ENCODE measurements around the gene MBD5.
A peak's percentile ranks its signal among the peaks of the same experiment; 100 is the strongest.

- TF ChIP-seq, protein P1, sequence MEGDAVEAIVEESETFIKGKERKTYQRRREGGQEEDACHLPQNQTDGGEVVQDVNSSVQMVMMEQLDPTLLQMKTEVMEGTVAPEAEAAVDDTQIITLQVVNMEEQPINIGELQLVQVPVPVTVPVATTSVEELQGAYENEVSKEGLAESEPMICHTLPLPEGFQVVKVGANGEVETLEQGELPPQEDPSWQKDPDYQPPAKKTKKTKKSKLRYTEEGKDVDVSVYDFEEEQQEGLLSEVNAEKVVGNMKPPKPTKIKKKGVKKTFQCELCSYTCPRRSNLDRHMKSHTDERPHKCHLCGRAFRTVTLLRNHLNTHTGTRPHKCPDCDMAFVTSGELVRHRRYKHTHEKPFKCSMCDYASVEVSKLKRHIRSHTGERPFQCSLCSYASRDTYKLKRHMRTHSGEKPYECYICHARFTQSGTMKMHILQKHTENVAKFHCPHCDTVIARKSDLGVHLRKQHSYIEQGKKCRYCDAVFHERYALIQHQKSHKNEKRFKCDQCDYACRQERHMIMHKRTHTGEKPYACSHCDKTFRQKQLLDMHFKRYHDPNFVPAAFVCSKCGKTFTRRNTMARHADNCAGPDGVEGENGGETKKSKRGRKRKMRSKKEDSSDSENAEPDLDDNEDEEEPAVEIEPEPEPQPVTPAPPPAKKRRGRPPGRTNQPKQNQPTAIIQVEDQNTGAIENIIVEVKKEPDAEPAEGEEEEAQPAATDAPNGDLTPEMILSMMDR (conservative IDR thresholded peaks at IDR 0.05), result peak; percentile 27
- TF ChIP-seq ZFX (IDR thresholded peaks at IDR 0.05), result no peak
Observed at GRCh38 chr2:148201075-148202004, 180.4 kb downstream of the MBD5 start.
